Neural crest cell (in vitro differentiated cells): ENCODE results near the gene SH3TC2. TPM values are rescaled to one million over a fixed set of nuclear protein-coding genes. Genes with fewer than 3 reads are reported as not detected.

Experiments
- DNase-seq: peaks from one replicate; pipeline ENCODE4 v3.0.0; 2021; ENCODE audit warnings: low read depth, mixed read lengths, low spot score
- H3K27ac Mint-ChIP-seq: one replicate; pipeline ENCODE4 v1.8.0; 2021; ENCODE audit warnings: mild to moderate bottlenecking, mixed read lengths; ENCODE audit not compliant: unreplicated experiment
- H3K27me3 Mint-ChIP-seq: 2 replicates; pipeline ENCODE4 v1.8.0; 2021; ENCODE audit warnings: low read depth, mild to moderate bottlenecking, mixed read lengths
- H3K36me3 Mint-ChIP-seq: 2 replicates; pipeline ENCODE4 v1.8.0; 2021; ENCODE audit warnings: low read depth, mild to moderate bottlenecking, mixed read lengths
- H3K4me1 Mint-ChIP-seq: 2 replicates; pipeline ENCODE4 v1.8.0; 2021; ENCODE audit warnings: mixed read lengths
- H3K4me3 Mint-ChIP-seq: one replicate; pipeline ENCODE4 v1.8.0; 2021; ENCODE audit warnings: mild to moderate bottlenecking, mixed read lengths
- H3K9me3 Mint-ChIP-seq: 2 replicates; pipeline ENCODE4 v1.8.0; 2021; ENCODE audit warnings: mixed read lengths
- total RNA-seq: library from RNA; stranded (reverse); gene quantifications from 2 replicates; pipeline ENCODE4 v1.2.1, GENCODE V29; 2021
- TF ChIP-seq, protein P1 (sequence below): fragments of 200-600 bp; sonication (generic); conservative IDR thresholded peaks from 2 replicates; pipeline ENCODE4 v1.5.0; 2021; ENCODE audit warnings: antibody characterized with exemption, mild to moderate bottlenecking

SH3TC2 gene
- total RNA-seq, 1 donor from 2014 or later: 9.3 TPM

DNA sequence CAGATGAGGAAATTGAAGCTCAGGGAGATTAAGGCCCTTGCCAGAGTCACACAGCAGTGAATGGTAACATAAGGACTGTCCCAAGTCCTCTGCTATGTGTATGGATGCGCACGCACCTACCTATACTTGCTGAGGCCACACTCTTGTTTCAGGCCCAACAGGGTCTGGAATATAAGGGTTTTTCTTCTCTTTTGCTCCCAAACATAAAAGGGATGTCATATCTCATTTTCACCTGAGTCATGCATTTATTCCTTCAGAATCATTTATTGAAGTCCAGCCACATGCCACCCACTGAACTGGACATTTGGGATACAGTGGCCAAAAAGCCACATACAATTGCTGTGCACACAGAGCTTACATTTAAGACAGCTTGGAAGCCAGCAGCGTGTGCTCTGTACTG, 92.0 kb downstream of the SH3TC2 start:
- no peaks in the 10 kb centered on the region for H3K9me3 Mint-ChIP-seq
- H3K4me1 Mint-ChIP-seq: no peaks in the 10 kb centered on the region
- no peak for DNase-seq
- H3K27me3 Mint-ChIP-seq: no peaks in the 10 kb centered on the region
- H3K4me3 Mint-ChIP-seq: no peak overlapping the region
- no peaks in the 10 kb centered on the region for H3K36me3 Mint-ChIP-seq
- TF ChIP-seq, protein P1, sequence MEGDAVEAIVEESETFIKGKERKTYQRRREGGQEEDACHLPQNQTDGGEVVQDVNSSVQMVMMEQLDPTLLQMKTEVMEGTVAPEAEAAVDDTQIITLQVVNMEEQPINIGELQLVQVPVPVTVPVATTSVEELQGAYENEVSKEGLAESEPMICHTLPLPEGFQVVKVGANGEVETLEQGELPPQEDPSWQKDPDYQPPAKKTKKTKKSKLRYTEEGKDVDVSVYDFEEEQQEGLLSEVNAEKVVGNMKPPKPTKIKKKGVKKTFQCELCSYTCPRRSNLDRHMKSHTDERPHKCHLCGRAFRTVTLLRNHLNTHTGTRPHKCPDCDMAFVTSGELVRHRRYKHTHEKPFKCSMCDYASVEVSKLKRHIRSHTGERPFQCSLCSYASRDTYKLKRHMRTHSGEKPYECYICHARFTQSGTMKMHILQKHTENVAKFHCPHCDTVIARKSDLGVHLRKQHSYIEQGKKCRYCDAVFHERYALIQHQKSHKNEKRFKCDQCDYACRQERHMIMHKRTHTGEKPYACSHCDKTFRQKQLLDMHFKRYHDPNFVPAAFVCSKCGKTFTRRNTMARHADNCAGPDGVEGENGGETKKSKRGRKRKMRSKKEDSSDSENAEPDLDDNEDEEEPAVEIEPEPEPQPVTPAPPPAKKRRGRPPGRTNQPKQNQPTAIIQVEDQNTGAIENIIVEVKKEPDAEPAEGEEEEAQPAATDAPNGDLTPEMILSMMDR: no peak
- no peak overlapping the region for H3K27ac Mint-ChIP-seq

DNA sequence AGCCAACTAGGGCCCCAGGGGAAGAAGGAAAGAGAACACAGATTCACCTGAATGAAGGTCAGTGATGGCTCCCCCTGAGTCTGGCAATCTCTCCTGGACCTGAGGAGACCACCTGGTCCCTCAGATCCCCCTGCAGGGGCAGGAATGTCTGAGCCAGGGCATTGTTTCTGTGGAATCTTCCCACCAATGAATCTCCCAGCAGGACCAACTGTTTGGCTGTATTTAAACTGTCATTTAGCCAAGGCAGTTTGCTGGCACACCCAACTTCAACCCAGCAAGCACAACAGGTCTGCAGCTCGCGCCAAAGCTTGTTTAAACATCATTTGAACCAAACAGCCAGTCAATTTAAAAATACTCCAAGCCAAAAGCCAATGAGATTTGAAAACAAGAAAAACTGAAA, 92.6 kb downstream of the SH3TC2 start:
- no peaks in the 10 kb centered on the region for H3K4me1 Mint-ChIP-seq
- no peaks in the 10 kb centered on the region for H3K27me3 Mint-ChIP-seq
- H3K36me3 Mint-ChIP-seq: no peaks in the 10 kb centered on the region
- H3K9me3 Mint-ChIP-seq: no peaks in the 10 kb centered on the region
- H3K4me3 Mint-ChIP-seq: no peak overlapping the region
- H3K27ac Mint-ChIP-seq: no peak overlapping the region
- TF ChIP-seq, protein P1: no peak
- no peak for DNase-seq

DNA sequence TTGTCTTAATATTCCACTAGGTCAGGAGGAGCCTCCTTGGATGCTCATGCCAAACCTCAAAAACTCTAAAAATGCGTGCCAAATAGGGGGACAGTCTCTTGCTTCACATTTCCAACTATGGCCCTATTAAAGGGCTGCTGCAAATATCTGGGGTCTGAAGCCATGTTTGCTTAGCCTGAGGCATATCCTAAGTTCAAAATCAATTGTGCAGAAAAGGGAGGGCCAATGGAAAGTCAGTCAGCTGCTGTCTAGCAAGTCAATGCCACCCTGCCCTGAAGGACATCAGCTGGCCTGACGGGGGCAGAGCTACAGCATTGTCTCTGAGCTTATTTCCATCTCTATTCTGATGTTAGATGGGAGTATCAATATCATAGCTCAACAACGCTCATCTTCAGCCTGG, 93.6 kb downstream of the SH3TC2 start:
- no peaks in the 10 kb centered on the region for H3K36me3 Mint-ChIP-seq
- no peak overlapping the region for H3K27ac Mint-ChIP-seq
- TF ChIP-seq, protein P1: no peak
- no peaks in the 10 kb centered on the region for H3K27me3 Mint-ChIP-seq
- H3K4me1 Mint-ChIP-seq: no peaks in the 10 kb centered on the region
- H3K9me3 Mint-ChIP-seq: no peaks in the 10 kb centered on the region
- no peak for DNase-seq
- no peak overlapping the region for H3K4me3 Mint-ChIP-seq

DNA sequence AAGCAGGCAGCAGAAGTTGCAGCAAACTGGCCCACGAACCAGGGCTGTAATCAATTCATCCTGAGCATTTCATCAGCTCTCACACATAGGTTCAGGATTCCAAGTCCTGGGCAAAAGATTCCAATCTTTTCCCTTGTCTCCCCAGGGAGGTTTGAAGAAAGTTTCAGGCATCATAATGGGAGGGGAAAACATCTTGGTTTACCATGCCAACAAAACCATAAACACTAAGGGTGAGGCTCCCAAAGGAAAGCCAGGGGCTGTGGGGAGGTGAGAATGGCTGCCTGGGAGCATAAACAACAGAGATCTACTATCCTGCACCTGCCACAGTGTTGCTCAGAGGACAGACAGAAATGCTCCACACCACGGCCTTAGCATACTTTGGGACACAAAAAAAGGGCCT, 94.6 kb downstream of the SH3TC2 start:
- H3K27ac Mint-ChIP-seq: no peak overlapping the region
- H3K4me3 Mint-ChIP-seq: no peak overlapping the region
- no peaks in the 10 kb centered on the region for H3K27me3 Mint-ChIP-seq
- DNase-seq: no peak
- no peaks in the 10 kb centered on the region for H3K36me3 Mint-ChIP-seq
- no peaks in the 10 kb centered on the region for H3K9me3 Mint-ChIP-seq
- no peaks in the 10 kb centered on the region for H3K4me1 Mint-ChIP-seq
- TF ChIP-seq, protein P1: no peak

DNA sequence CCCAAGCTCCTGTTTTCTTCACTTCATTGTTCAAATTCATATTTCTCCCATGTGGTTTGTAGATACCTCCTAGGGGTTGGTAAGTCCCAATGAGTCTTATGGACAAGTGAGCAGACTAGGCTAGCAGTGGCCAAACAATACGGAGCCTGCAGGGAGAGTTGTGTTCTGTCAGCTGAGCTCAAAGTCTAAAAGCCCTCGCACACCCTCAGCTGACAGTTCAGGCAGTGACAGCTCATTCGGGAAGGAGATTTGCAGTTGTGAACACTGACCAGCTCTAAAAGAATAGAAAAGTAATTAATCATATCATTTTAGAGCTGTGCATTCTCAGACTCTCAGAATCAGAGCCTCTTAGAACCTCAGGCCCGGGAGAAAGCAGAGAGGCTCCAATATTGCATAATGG, 95.1 kb downstream of the SH3TC2 start:
- TF ChIP-seq, protein P1: no peak
- no peak overlapping the region for H3K4me3 Mint-ChIP-seq
- H3K27me3 Mint-ChIP-seq: no peaks in the 10 kb centered on the region
- no peak for DNase-seq
- H3K27ac Mint-ChIP-seq: no peak overlapping the region
- no peaks in the 10 kb centered on the region for H3K36me3 Mint-ChIP-seq
- no peaks in the 10 kb centered on the region for H3K4me1 Mint-ChIP-seq
- H3K9me3 Mint-ChIP-seq: no peaks in the 10 kb centered on the region

DNA sequence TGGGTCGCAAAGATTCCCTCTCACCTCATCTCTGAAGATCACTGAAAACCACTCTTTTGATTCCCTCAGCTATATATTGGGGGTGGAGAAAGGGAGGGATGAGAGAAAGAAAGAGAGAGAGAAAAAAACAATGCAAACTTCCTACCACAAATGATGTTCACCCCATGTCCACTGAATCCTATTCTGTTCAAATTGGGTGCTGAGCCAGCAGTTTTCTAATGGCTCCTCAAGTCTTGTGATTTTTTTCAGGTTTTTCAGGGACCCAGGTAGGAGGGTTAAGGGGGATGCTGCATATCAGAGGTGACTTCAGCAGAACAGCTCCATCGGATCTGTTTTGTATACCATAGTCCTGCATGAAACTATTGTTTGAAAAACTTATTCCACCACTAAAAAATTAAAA, 95.9 kb downstream of the SH3TC2 start:
- H3K4me1 Mint-ChIP-seq: no peaks in the 10 kb centered on the region
- no peaks in the 10 kb centered on the region for H3K36me3 Mint-ChIP-seq
- no peak overlapping the region for H3K4me3 Mint-ChIP-seq
- TF ChIP-seq, protein P1: no peak
- DNase-seq: no peak
- no peaks in the 10 kb centered on the region for H3K27me3 Mint-ChIP-seq
- no peak overlapping the region for H3K27ac Mint-ChIP-seq
- H3K9me3 Mint-ChIP-seq: no peaks in the 10 kb centered on the region
